Endodermal cell (in vitro differentiated cells): ENCODE data around the gene SLC27A5. TPM values are rescaled to one million over a fixed set of nuclear protein-coding genes. Genes with fewer than 3 reads are reported as not detected.

Source experiments
- DNase-seq: peaks from one replicate; pipeline ENCODE4 v3.0.0-alpha.2; 2017
- H3K27ac ChIP-seq: 2 replicates; pipeline ENCODE4 v1.5.1; 2013; ENCODE audit warnings: mild to moderate bottlenecking, low read depth, low read length, moderate library complexity
- H3K27me3 ChIP-seq: 2 replicates; pipeline ENCODE4 v1.6.1; 2013; ENCODE audit warnings: mild to moderate bottlenecking, low read length, moderate library complexity; ENCODE audit not compliant: insufficient read depth, control insufficient read depth, poor library complexity, severe bottlenecking
- H3K36me3 ChIP-seq: 2 replicates; pipeline ENCODE4 v1.7.0; 2013; ENCODE audit warnings: mild to moderate bottlenecking, low read length, moderate library complexity; ENCODE audit not compliant: control insufficient read depth, insufficient read depth
- H3K4me1 ChIP-seq: one replicate; pipeline ENCODE4 v1.7.0; 2013; ENCODE audit warnings: low read length; ENCODE audit not compliant: control insufficient read depth, insufficient read depth
- H3K4me3 ChIP-seq: 2 replicates; pipeline ENCODE4 v1.5.1; 2013; ENCODE audit warnings: mild to moderate bottlenecking, low read length, moderate library complexity
- H3K9ac ChIP-seq: 2 replicates; pipeline ENCODE4 v1.6.1; 2013; ENCODE audit warnings: mild to moderate bottlenecking, low read length, moderate library complexity; ENCODE audit not compliant: poor library complexity, severe bottlenecking; ENCODE audit errors: extremely low read depth
- H3K9me3 ChIP-seq: 2 replicates; pipeline ENCODE4 v1.6.1; 2013; ENCODE audit warnings: mild to moderate bottlenecking, low read length, moderate library complexity; ENCODE audit not compliant: control insufficient read depth
- H3K27ac Mint-ChIP-seq: 2 replicates; pipeline ENCODE4 v1.8.0; 2020; ENCODE audit warnings: mixed read lengths
- H3K27me3 Mint-ChIP-seq: 2 replicates; pipeline ENCODE4 v1.8.0; 2021; ENCODE audit warnings: mild to moderate bottlenecking, mixed read lengths; ENCODE audit not compliant: insufficient read depth
- H3K36me3 Mint-ChIP-seq: 2 replicates; pipeline ENCODE4 v1.8.0; 2020; ENCODE audit warnings: low read depth, mixed read lengths
- H3K4me1 Mint-ChIP-seq: 2 replicates; pipeline ENCODE4 v1.8.0; 2020; ENCODE audit warnings: mixed read lengths
- H3K4me3 Mint-ChIP-seq: 2 replicates; pipeline ENCODE4 v1.8.0; 2020; ENCODE audit warnings: mild to moderate bottlenecking, moderate library complexity, mixed read lengths
- H3K9me3 Mint-ChIP-seq: 2 replicates; pipeline ENCODE4 v1.8.0; 2020; ENCODE audit warnings: mild to moderate bottlenecking, mixed read lengths
- WGBS, 2 experiments: methylation state at CpG; one replicate each; pipeline versions ENCODE4 v1.1.5 to v1.1.7; 2013; ENCODE audit warnings: missing lambda C conversion rate in 2 of 2, mixed read lengths in 1 of 2; ENCODE audit not compliant: insufficient coverage in 1 of 2, insufficient read length in 1 of 2; 5-methylcytosine and 5-hydroxymethylcytosine counted together
- total RNA-seq, 2 donors: library from RNA; stranded (reverse); fragmentation: NEBNext Ultra II Directional in 1 of 2; extraction: Animal tissue kit (Norgen Biotek cat#: 25700) in 1 of 2; gene quantifications; 2 replicates in 1 of 2; 3 replicates in 1 of 2; pipeline ENCODE4 v1.2.1, GENCODE V29; 2021
- TF ChIP-seq, protein P1 (sequence below): fragments of 200-600 bp; sonication (generic); conservative IDR thresholded peaks from 2 replicates; pipeline ENCODE4 v1.5.0; 2021; ENCODE audit warnings: antibody characterized with exemption, mild to moderate bottlenecking

Gene SLC27A5
- total RNA-seq, 2 donors from 2014 or later: 13.6 to 15.3 TPM

DNA sequence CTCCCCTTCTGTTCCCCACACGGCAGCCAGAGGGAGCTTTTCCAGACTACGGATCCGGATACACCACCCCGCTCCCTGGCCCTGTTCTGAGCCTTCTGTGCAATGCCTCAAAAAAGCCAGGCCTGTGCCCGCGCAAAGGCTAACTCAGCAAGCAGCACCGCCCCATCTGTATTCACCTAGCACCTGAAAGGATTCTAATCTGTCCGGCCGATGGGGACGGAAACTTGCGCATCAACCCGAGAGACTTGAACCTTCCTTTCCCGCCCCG, 7.2 kb upstream of the SLC27A5 start:
- Histone ChIP-seq H3K4me1 (peaks cover 4% of the 10 kb centered on the region), H3K27ac (peak overlapping the region; percentile 98), H3K9ac (peak overlapping the region; percentile 95), H3K27me3 (no peaks in the 10 kb centered on the region), H3K4me3 (peak overlapping the region; percentile 91), H3K9me3 (no peaks in the 10 kb centered on the region), H3K36me3 (peaks cover 9% of the 10 kb centered on the region)
- H3K36me3 Mint-ChIP-seq: peaks cover 15% of the 10 kb centered on the region
- TF ChIP-seq, protein P1, sequence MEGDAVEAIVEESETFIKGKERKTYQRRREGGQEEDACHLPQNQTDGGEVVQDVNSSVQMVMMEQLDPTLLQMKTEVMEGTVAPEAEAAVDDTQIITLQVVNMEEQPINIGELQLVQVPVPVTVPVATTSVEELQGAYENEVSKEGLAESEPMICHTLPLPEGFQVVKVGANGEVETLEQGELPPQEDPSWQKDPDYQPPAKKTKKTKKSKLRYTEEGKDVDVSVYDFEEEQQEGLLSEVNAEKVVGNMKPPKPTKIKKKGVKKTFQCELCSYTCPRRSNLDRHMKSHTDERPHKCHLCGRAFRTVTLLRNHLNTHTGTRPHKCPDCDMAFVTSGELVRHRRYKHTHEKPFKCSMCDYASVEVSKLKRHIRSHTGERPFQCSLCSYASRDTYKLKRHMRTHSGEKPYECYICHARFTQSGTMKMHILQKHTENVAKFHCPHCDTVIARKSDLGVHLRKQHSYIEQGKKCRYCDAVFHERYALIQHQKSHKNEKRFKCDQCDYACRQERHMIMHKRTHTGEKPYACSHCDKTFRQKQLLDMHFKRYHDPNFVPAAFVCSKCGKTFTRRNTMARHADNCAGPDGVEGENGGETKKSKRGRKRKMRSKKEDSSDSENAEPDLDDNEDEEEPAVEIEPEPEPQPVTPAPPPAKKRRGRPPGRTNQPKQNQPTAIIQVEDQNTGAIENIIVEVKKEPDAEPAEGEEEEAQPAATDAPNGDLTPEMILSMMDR: peak; percentile 69
- no peaks in the 10 kb centered on the region for H3K27me3 Mint-ChIP-seq
- H3K27ac Mint-ChIP-seq: peak overlapping the region; percentile 99
- peak; percentile 91 for DNase-seq
- H3K4me3 Mint-ChIP-seq: peak overlapping the region; percentile 96
- WGBS, 2 experiments: 0 to 2% methylated on average over 11 to 14 of the region's 14 CpGs
- no peaks in the 10 kb centered on the region for H3K9me3 Mint-ChIP-seq
- peaks cover 23% of the 10 kb centered on the region for H3K4me1 Mint-ChIP-seq

DNA sequence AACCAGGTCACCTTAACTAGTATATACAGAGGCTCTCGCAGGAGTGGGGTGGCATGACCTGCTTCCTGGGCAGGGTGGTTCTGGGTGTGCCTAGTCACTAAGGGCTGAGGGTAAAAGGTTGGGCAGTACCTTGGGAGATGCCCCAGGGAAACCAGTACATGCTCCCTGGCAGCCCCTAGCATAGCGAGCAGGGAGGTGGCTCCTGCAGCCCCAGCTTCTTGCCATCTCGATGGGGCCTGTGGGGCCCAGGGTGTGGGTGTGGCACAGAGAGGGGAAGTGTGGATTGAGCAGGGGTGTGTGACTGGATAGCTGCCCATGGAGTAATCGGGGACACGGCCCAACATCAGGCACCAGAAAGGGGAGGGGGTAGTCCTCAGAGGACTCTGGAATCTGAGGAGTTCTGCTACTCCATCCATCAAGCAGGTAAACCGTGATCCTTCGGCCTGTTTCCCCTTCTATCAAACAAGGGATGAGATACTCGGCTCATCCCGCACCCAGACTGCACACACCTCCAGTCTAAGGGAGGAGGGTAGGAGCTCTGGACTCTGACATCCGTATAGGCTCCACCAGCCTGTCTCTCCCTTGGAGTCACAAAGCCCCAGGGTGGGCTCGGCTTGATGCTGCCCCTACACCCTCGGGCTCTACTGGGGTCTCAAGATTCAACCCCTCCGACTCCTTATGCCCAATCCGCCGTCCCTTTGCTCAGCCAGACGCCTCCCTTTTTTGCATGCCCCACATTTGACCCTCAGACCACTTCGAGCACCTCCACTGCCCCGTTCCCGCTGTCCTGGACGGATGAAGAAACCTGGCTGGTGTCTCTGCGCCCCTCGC, 6.7 kb upstream of the SLC27A5 start:
- WGBS, 2 experiments: 36 to 42% methylated on average over 7 to 22 of the region's 22 CpGs
- peaks cover 9% of the 10 kb centered on the region for H3K36me3 ChIP-seq
- H3K9me3 Mint-ChIP-seq: no peaks in the 10 kb centered on the region

DNA sequence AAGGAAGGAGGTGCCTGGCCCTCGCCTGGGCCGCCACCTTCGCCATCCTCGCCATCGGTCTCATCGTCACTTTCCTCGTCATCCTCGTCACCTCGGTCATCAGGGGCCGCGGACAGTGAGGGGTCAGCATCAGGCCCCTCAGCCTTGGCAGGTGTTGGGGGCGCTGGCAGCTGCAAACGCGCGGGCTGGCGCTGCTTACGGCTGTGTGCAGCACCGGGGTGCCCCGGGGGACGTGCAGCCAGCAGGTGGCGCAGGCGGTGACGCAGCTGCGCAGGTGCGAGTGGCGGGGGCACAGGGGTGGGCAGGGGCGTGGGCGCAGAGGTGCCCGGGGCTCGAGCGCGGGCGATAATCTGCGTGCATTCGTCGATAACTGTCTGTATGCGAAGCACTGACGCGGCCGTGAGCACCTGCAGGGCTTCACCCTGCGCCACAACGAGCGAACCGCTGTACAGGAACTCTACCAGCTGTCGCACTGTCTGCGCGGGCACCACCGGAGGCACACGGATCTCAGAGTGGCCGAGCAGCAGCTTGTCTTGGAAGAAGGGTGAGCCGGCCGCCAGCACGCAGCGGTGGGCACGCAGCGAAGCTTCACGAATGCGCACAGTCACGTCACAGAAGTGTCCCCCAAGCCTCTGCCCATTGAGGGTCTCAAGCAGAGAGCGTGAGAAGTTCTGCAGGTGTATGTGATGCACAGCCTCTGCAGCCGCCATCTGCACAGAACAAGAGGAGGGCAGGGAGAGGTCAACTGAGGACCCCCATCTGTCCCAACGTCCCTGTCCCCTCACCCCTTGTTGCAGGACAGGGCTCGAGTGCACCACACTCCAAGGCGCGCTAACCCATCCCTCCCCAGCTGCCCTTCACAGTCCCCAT, 5.4 kb upstream of the SLC27A5 start:
- peaks cover 15% of the 10 kb centered on the region for H3K36me3 Mint-ChIP-seq
- peak overlapping the region; percentile 96 for H3K4me3 Mint-ChIP-seq
- Histone ChIP-seq H3K9me3 (no peaks in the 10 kb centered on the region), H3K9ac (no peak overlapping the region), H3K36me3 (peaks cover 9% of the 10 kb centered on the region), H3K4me3 (no peak overlapping the region), H3K4me1 (peaks cover 4% of the 10 kb centered on the region), H3K27ac (no peak overlapping the region), H3K27me3 (no peaks in the 10 kb centered on the region)
- H3K27me3 Mint-ChIP-seq: no peaks in the 10 kb centered on the region
- TF ChIP-seq, protein P1: peak; percentile 54
- WGBS, 2 experiments: 96 to 98% methylated on average over 30 to 65 of the region's 65 CpGs
- no peak overlapping the region for H3K27ac Mint-ChIP-seq
- H3K4me1 Mint-ChIP-seq: peaks cover 23% of the 10 kb centered on the region
- H3K9me3 Mint-ChIP-seq: no peaks in the 10 kb centered on the region
- no peak for DNase-seq

More for the DNA sequence above, 6.7 kb upstream of the SLC27A5 start:
- no peak for DNase-seq
- peaks cover 15% of the 10 kb centered on the region for H3K36me3 Mint-ChIP-seq
- no peaks in the 10 kb centered on the region for H3K27me3 ChIP-seq
- peak overlapping the region; percentile 98 for H3K27ac ChIP-seq
- H3K9me3 ChIP-seq: no peaks in the 10 kb centered on the region
- peak overlapping the region; percentile 99 for H3K27ac Mint-ChIP-seq
- H3K27me3 Mint-ChIP-seq: no peaks in the 10 kb centered on the region
- peak overlapping the region; percentile 96 for H3K4me3 Mint-ChIP-seq
- peaks cover 4% of the 10 kb centered on the region for H3K4me1 ChIP-seq
- H3K9ac ChIP-seq: peak overlapping the region; percentile 95
- peaks cover 23% of the 10 kb centered on the region for H3K4me1 Mint-ChIP-seq
- peak overlapping the region; percentile 91 for H3K4me3 ChIP-seq
- TF ChIP-seq, protein P1: no peak
